ENCODE data around the gene LRRC39.

- TF ChIP-seq, protein P1, sequence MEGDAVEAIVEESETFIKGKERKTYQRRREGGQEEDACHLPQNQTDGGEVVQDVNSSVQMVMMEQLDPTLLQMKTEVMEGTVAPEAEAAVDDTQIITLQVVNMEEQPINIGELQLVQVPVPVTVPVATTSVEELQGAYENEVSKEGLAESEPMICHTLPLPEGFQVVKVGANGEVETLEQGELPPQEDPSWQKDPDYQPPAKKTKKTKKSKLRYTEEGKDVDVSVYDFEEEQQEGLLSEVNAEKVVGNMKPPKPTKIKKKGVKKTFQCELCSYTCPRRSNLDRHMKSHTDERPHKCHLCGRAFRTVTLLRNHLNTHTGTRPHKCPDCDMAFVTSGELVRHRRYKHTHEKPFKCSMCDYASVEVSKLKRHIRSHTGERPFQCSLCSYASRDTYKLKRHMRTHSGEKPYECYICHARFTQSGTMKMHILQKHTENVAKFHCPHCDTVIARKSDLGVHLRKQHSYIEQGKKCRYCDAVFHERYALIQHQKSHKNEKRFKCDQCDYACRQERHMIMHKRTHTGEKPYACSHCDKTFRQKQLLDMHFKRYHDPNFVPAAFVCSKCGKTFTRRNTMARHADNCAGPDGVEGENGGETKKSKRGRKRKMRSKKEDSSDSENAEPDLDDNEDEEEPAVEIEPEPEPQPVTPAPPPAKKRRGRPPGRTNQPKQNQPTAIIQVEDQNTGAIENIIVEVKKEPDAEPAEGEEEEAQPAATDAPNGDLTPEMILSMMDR (conservative IDR thresholded peaks at IDR 0.05; ENCODE audit: low read length) = no peak
- no peak for TF ChIP-seq EZH2phosphoT487 (IDR thresholded peaks at IDR 0.05; ENCODE audit: borderline replicate concordance)
These were observed 77.9 kb downstream of the LRRC39 start for GRCh38 chr1:100100202-100100601.

Data from Loucy (cell line).